Hypothalamus (tissue), 51 donors: ENCODE data around the gene C4A.
A peak's percentile ranks its signal among the peaks of the same experiment; 100 is the strongest.
"Not testable (repeated sequence)": the region's sequence is repeated elsewhere in the genome, so short reads cannot be mapped to it uniquely, and the experiment has no call there.

Experiments used
- DNase-seq, 51 donors: peaks; one replicate each; lab custom pipeline; 2025; lab: John Stamatoyannopoulos, UW

C4A gene

GRCh38 chr6:31981744-31982143 is at the start of gene C4A:
C4A (plus strand) TSS chr6:31982057; CDS start chr6:31982108, 51 bp downstream.
- not testable (repeated sequence) for DNase-seq

- not testable (repeated sequence) for DNase-seq
Observed at GRCh38 chr6:31932137-31932536, 49.7 kb upstream of the C4A start.

DNA sequence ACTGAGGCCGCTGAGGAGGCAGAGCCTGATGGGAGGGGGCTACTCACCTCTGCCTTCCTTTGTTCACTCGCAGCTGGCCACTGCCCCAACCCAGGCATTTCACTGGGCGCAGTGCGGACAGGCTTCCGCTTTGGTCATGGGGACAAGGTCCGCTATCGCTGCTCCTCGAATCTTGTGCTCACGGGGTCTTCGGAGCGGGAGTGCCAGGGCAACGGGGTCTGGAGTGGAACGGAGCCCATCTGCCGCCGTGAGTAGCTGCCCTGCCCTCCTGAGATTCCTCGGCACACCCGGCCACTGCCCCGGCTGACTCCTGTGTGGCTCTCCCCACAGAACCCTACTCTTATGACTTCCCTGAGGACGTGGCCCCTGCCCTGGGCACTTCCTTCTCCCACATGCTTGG is 48.3 kb upstream of the C4A start:
- DNase-seq, result no peak

GRCh38 chr6:31935021-31935420 is 46.8 kb upstream of the C4A start:
- DNase-seq, result no peak

DNA sequence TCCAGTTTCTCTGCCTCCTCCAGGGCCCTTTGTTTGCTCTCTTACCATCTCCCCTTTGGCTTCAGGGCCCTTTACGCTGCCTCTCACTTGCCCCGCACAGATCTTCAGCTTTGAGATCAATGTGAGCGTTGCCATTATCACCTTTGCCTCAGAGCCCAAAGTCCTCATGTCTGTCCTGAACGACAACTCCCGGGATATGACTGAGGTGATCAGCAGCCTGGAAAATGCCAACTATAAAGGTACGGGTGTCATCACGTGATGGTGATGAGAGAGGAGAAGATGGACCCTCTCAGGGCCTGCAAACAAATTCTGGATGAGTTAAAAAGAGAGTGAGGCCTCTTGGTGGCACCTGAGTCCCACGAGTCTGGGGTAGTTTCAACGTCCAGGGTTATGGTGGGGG is 46.0 kb upstream of the C4A start:
- no peak for DNase-seq

- DNase-seq, result no peak
Observed at GRCh38 chr6:31940256-31940664, 41.6 kb upstream of the C4A start.

GRCh38 chr6:31943742-31944141 is 38.1 kb upstream of the C4A start:
- no peak for DNase-seq

- DNase-seq, result no peak
Observed at GRCh38 chr6:31945154-31945506, 36.7 kb upstream of the C4A start.

GRCh38 chr6:31945507-31946369 is 36.1 kb upstream of the C4A start, which contains the start of gene CFB:
CFB (plus strand) TSS chr6:31946095; CDS start chr6:31946222, 127 bp downstream.
- DNase-seq, result peak in 1 of 51 donors; percentile 5

DNA sequence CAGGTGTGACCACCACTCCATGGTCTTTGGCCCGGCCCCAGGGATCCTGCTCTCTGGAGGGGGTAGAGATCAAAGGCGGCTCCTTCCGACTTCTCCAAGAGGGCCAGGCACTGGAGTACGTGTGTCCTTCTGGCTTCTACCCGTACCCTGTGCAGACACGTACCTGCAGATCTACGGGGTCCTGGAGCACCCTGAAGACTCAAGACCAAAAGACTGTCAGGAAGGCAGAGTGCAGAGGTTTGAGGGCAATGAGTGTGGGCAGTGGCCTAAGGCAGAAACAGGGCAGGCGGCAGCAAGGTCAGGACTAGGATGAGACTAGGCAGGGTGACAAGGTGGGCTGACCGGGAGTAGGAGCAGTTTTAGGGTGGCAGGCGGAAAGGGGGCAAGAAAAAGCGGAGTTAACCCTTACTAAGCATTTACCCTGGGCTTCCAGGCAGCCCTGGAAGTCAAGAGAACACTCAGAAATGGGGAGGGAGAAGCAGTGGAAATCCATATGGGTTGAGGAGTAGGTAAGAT is 35.4 kb upstream of the C4A start:
- no peak for DNase-seq

DNA sequence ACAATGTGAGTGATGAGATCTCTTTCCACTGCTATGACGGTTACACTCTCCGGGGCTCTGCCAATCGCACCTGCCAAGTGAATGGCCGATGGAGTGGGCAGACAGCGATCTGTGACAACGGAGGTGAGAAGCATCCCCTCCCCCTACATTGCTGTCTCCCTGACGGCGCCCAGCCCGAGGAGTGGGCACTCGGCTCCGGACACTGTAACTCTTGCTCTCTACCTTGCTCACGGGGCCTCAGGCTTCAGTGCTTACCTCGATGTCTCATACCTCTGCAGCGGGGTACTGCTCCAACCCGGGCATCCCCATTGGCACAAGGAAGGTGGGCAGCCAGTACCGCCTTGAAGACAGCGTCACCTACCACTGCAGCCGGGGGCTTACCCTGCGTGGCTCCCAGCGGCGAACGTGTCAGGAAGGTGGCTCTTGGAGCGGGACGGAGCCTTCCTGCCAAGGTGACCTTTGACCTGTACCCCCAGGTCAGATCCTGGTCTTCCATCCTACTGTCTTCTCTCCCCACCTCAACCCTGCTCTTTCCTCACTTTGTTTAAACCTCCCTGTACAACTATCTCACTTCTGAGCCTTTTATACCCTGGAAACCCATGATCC is 34.7 kb upstream of the C4A start:
- no peak for DNase-seq

DNA sequence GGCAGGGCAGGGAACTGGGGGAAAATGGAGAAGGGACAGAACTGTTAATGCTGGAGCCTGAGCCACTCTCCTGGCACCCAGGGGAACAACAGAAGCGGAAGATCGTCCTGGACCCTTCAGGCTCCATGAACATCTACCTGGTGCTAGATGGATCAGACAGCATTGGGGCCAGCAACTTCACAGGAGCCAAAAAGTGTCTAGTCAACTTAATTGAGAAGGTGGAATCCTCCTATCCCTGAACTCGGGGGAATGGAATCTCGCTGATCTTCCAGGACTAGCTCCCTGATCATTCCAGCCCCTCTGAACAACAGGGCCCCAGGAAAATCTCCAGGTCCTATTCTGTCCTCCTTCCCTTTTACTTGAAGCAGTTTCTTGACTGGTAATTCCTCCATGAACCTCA is 34.0 kb upstream of the C4A start:
- DNase-seq, result no peak

DNA sequence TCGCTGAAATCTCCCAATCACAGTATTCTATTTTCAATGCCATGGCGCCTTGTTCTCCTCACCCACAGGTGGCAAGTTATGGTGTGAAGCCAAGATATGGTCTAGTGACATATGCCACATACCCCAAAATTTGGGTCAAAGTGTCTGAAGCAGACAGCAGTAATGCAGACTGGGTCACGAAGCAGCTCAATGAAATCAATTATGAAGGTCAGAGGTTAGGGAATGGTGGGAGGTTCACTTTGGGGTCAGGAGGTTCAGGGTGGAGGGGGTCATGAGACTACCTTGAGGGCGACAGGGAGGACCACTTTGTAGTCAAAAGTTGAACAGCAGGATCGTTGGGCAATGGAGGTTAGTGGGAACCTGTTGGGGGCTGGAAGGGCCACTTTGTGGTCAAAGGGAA is 33.6 kb upstream of the C4A start:
- DNase-seq, result no peak

DNA sequence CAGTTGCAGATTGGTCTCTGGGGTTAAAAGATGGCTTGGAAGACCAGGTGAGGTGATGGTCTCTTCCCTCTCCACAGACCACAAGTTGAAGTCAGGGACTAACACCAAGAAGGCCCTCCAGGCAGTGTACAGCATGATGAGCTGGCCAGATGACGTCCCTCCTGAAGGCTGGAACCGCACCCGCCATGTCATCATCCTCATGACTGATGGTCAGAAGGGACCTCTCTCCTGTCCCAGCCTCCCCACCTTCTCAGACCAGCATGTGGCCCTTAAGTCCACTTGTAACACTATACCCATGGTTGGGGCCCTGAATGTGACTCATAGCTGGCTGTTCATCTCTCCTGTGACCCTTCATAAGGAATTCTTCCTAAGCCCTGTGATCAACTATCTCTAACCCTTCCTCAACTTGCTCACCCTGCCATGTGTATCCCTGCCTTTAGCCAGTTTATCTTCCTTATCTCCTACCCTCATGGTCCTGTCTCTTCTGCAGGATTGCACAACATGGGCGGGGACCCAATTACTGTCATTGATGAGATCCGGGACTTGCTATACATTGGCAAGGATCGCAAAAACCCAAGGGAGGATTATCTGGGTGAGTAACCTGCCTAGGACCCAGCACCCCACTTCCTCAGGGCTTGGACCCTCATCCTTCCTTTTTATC is 33.0 kb upstream of the C4A start:
- DNase-seq, result no peak

- DNase-seq, result no peak
Observed at GRCh38 chr6:31949926-31950548, 31.8 kb upstream of the C4A start.

- DNase-seq, result peak in 26 of 51 donors; percentile 4 to 65 (median 20)
Observed at GRCh38 chr6:31952140-31952805, 29.6 kb upstream of the C4A start.

GRCh38 chr6:31952890-31953289 is 29.0 kb upstream of the C4A start:
- DNase-seq, result no peak

- no peak for DNase-seq
Observed at GRCh38 chr6:31954511-31954910, 27.3 kb upstream of the C4A start.

GRCh38 chr6:31956796-31957195 is 25.1 kb upstream of the C4A start:
- no peak for DNase-seq

GRCh38 chr6:31958412-31958740 is 23.5 kb upstream of the C4A start:
- DNase-seq, result peak in 1 of 51 donors; percentile 63
